Esophagus muscularis mucosa (tissue), 4 donors: ENCODE measurements around the gene NOL8.

ENCODE experiments used
- CTCF ChIP-seq, 3 experiments: fragments of 200-600 bp in 2 of 3; fragments of 450-650 bp in 1 of 3; sonication (generic) in 2 of 3; IDR thresholded peaks; one replicate each; pipeline ENCODE4 v1.5.1; 2017 to 2019; ENCODE audit warnings: antibody characterized with exemption in 3 of 3, mild to moderate bottlenecking in 2 of 3, moderate library complexity in 1 of 3
- EP300 ChIP-seq: sonication (generic); formaldehyde crosslinking; IDR thresholded peaks from one replicate; pipeline ENCODE4 v1.6.1; 2017; ENCODE audit warnings: antibody characterized with exemption
- POLR2AphosphoS5 ChIP-seq, 2 donors: sonication (generic); formaldehyde crosslinking; IDR thresholded peaks; one replicate each; pipeline ENCODE4 v1.6.1; 2017; ENCODE audit warnings: antibody characterized with exemption in 2 of 2

GRCh38 chr9:92342825-92343488, 17.8 kb upstream of the NOL8 start:
- peak; percentile 30 to 46 (median 45) for TF ChIP-seq CTCF (IDR thresholded peaks at IDR 0.05)
- TF ChIP-seq EP300: no peak
- TF ChIP-seq POLR2AphosphoS5 (IDR thresholded peaks at IDR 0.05): no peak
